NCI-H2029 treated with DMSO at 0.1 percent for 48 hours (cell line): ENCODE measurements around the gene MTFR1L.

ENCODE experiments used
- DNase-seq: peaks from one replicate; lab custom pipeline; 2025; lab: John Stamatoyannopoulos, UW

MTFR1L gene

DNA sequence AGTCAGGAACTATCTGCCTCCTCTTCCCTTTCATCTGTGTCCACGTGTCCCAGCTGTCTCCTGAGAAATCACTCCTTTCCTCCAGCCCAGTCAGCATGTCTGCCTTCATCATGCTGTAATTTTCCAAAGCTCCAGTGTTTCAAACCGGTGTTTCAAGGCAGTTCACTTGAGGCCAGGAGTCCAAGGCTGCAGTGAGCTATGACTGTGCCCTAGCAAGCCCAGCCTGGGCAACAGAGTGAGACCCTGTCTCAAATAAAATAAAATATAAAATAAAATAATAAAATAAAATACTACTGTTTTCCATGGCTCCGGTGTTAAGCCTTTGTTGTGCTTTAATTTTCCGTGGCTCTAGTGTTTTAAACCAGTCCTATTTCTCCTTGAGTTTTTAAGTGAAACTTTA lies 27.6 kb upstream of the MTFR1L start:
- no peak for DNase-seq

- no peak for DNase-seq
These were observed 26.1 kb upstream of the MTFR1L start for GRCh38 chr1:25793585-25794170.

- DNase-seq, result no peak
These were observed 25.4 kb upstream of the MTFR1L start for GRCh38 chr1:25794325-25794724.

DNA sequence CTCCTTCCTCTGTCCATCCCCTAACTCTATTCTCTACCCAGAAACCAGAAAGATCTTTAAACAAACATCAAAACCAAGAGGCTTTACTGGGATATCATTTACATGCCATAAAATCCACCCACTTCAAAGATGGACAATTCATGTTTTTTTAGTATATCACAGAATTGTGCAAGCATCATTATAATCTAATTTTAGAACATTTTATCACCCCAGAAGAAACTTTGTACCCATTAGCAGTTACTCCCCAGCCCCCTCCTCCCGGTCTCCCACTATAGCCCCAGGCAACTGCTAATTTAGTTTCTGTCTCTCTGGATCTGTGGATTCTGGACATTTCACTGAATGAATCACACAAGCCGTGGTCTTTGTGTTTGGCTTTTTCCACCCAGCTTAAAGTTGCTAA lies 24.5 kb upstream of the MTFR1L start:
- no peak for DNase-seq

DNA sequence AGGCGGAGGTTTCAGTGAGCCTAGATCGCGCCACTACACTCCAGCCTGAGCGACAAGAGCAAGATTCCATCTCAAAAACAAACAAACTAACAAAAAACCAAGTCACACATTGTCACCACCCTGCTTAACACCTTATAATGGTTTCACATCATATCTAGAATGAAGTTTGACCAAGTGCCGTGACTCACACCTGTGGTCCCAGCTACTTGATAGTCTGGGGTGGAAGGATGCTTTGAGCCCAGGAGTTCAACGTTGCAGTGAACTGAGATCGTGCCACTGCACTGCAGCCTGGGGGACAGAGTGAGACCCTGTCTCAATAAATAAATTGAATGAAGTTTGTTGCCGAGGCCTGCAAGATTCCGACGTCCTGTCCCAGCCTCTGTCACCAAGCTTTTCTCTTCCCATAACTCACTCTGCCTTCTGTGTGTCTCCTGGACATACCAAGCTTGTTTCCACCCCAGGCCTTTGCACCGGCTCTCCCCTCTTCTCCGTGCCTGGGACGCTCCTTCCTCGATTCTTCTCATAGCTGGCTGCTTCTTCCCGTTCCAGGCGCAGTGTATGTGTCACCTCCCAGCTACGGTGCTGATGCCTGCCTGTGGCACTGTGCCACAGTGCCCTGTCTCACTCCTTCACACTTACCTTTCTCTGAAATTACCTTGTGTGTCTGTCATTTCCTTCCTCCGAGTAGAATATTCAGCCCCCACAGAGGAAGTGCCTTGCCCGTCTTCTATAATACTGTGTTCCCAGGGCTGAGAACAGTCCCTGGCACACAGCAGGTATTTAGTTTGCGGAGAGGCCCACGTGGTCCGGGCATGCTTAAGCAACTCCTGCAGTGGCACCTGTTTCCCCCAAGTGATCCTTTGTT lies 23.6 kb upstream of the MTFR1L start:
- peak; percentile 72 for DNase-seq

DNA sequence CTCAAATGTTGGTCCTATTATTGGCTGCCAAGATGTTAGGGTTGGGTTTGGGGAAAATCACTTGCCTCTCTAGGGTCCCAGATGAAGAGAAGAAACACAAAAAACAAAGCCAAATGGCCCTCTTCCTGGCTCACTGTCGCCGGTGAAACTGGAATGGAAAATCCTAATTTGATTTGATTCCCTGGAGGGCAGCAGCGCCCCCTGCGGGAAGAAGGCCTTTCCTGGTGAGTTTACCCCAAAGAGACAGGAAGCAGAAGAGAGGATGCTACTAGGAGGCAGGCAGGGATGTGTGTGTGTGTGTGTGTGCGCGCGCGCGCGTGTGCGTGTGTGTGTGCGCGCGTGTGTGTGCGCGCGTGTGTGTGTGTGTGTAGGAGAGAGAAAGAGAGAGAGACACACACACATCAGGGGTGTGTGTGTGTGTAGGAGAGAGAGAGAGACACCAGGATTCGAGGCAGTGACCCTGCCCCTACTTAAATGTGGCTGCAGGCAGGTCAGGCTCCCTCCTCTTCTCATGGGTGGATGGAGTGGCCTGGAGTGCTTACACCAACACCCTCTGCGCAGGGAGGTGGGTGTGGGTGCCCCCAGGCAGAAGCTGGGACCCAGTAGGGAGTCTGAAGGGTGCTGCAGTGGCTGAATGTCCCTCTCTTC lies 22.8 kb upstream of the MTFR1L start:
- DNase-seq, result peak; percentile 83

DNA sequence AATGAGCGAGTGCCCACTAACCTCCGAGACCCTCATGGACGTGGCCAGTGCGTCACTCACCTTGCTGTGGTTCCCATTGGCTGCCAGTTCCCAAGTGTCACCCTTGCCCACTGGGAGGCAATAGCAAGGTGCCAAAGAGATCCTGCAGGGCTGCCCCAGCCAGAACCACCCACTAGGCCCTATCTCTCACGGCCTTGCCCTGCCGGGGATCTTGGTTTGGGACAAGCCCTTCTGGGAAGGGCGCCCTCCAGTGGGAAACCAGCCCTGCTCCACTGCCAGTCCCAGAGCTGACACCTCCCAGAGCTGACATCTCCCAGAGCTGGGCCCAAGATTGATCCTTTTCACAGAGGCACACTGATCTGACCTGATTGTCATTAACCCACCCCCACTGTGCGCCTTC lies 21.8 kb upstream of the MTFR1L start:
- DNase-seq, result no peak

GRCh38 chr1:25798666-25799351 lies 20.9 kb upstream of the MTFR1L start:
- no peak for DNase-seq

- no peak for DNase-seq
These were observed 20.3 kb upstream of the MTFR1L start for GRCh38 chr1:25799352-25799934.

DNA sequence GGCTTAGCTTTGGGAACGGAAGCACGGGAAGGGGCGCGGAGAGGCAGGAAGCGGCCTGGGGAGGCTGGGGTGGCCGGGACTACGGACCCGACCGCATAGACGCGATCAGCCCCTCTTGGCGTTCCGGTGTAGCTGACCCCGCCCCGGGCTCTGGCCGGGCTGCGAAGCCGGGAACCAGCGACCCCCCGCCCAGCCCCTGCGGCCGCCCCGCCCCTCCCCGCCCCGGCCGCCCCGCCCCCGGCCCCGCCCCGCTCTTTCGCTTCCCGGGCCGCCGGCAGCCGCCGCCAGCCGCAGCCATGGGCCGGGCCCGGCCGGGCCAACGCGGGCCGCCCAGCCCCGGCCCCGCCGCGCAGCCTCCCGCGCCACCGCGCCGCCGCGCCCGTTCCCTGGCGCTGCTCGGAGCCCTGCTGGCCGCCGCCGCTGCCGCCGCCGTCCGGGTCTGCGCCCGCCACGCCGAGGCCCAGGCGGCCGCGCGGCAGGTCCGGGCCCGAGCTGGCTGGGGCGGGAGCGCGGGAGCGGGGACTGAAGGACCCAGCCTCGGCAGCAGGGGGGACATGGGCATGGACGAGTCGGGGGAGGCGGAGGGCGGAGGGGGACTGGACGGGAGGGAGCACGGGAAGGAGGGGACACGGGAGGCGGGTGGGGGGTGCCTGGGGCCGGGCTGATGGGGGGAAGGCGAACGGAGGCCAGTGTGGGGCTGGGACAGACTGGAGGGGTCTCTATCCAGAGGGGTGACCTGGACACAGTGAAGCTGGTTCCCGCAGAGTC lies 19.6 kb upstream of the MTFR1L start, which contains the start of gene SELENON:
SELENON (plus strand) TSS at position 259 of the 768 bp plus-strand sequence; CDS start at position 297, 38 bp downstream.
- DNase-seq, result no peak

- no peak for DNase-seq
These were observed 18.9 kb upstream of the MTFR1L start for GRCh38 chr1:25800703-25801377.

DNA sequence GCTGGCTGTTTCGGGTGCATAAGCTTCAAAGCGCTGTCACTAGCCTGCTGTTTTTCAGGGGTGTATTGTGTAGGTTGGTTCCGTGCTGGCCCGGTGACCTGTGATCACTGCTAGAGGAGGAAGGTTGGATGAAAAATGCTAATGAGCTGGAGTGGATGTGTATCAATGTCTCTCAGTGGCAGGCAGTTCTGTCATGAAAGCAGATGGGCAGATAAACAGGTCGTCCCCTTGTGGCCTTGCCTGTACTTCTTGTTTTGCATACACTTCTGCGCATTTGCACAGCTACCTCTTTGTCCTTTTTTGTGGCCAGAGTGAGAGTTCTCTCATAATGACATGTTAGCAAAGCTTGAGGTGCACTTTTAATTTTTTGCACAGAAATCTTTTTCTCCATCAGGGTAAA lies 16.8 kb upstream of the MTFR1L start:
- no peak for DNase-seq

- DNase-seq, result no peak
These were observed 16.4 kb upstream of the MTFR1L start for GRCh38 chr1:25803368-25803767.

GRCh38 chr1:25804244-25804963 lies 15.3 kb upstream of the MTFR1L start:
- DNase-seq, result no peak

- no peak for DNase-seq
These were observed 14.5 kb upstream of the MTFR1L start for GRCh38 chr1:25804964-25805862.

- DNase-seq, result no peak
These were observed 13.9 kb upstream of the MTFR1L start for GRCh38 chr1:25805863-25806225.

DNA sequence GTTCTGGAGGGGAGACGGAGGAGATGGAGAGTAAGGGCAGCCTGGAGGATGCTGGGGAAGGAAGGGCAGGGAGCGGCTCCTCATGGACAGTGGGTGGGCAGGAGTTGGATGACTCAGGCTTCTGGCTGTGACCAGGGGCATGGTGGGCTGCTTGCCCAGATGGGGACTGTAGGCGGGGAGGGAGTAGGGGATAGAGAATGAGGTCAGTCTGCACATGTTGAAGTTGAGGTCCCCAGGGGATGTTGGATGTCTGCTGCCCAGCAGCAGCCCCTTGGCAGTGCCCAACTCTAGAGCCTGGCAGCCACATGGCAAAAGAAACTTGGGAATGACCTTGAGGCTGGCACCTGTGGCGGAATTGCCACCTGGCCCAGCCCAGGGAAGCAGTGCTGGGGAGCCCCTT lies 13.3 kb upstream of the MTFR1L start:
- DNase-seq, result no peak

DNA sequence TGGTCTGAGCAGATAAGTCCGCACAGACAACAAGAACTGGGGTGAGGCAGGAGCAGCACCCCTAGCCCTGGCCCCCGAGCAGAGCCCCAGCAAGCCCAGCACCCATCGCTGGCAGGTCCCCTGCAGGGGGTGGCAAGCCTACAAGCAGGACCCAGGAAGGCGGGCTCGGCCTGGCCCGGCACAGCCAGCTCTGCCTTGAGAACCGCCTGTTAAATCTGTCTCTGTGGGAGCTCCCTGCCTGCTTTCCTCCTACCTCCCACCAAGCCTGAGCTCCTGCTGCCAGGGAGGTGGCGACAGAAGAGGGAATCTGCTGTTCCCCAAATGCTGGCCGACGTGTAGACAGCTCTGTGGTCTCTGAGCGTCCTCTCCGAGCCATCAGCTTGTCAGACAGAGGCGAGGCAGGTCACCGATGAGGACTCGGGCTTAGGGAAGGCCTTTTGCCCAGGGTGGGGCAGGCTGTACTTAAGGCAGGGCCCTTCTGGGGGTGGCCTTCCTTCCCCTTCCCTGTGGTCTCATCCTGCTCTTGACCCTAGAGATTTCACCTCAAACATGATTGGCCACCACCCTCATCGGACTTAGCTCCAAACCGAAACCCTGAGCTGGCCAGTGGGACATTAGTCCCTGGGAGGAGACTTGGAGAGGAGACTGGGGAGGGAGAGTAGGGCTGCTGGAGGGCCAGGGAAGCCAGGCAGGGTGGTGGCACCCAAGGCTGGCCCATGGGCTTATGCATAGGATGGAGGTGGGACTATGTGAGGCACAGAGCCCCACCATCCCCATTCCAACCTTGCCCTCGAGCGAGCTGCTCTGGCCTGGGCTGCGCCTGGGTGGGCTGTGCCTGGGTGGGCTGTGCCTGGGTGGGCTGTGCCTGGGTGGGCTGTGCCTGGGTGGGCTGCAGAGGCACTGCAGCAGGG lies 12.0 kb upstream of the MTFR1L start:
- DNase-seq, result no peak
